ENCODE results near the gene SCLT1. TPM values are rescaled to one million over a fixed set of nuclear protein-coding genes. Genes with fewer than 3 reads are reported as not detected.

The SCLT1 gene
- total RNA-seq, 3 donors from 2014 or later: 11.5 to 23.6 (median 18.7) TPM

DNA sequence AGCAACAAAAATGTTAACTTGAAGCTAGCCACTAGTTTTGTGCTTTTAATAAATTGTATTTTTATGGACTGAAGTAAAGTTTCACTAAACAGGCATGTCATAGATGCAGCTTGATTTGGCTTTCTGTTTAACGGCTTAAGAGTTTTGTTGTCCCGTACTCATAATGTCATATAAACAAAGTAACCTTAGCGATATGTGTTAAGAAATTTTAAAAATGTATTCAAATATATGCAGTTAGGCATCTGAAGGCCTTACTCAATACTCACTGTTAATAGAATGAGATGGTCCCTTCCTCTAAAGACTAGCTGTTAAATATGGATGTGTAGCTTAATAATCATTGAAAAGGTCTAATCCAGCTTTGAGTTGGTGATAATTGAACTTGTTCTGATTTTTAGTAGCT is 1.0 kb upstream of the SCLT1 start:
- peak overlapping the region in 2 of 3 donors; percentile 79 to 98 for H3K4me3 ChIP-seq
- H3K36me3 ChIP-seq: no peaks in the 10 kb centered on the region
- H3K9me3 ChIP-seq: no peaks in the 10 kb centered on the region
- H3K27ac ChIP-seq: peak overlapping the region in 1 of 2 donors; percentile 95
- intact Hi-C loops (cut with DNase I; ENCODE audit: low total_unique reads): no loop called here
- no peaks in the 10 kb centered on the region for H3K27me3 ChIP-seq
- TF ChIP-seq POLR2A (IDR thresholded peaks at IDR 0.05): no peak
- TF ChIP-seq CTCF (IDR thresholded peaks at IDR 0.05): no peak
- TF ChIP-seq POLR2AphosphoS5 (IDR thresholded peaks at IDR 0.05): no peak
- H3K4me1 ChIP-seq: peaks cover 0 to 4% of the 10 kb centered on the region in 2 donors
- no peak for DNase-seq (ENCODE audit: low spot score in 2 of 2)

- Histone ChIP-seq H3K9me3 (no peaks in the 10 kb centered on the region), H3K4me3 (peak overlapping the region; percentile 67 to 98 (median 79)), H3K27ac (peak overlapping the region; percentile 95 to 98), H3K4me1 (peaks cover 0 to 4% of the 10 kb centered on the region in 2 donors), H3K36me3 (no peaks in the 10 kb centered on the region), H3K27me3 (no peaks in the 10 kb centered on the region)
- intact Hi-C loops (cut with DNase I; ENCODE audit: low total_unique reads): no loop called here
- DNase-seq (ENCODE audit: low spot score in 2 of 2): no peak
- TF ChIP-seq POLR2AphosphoS5 (IDR thresholded peaks at IDR 0.05) (no peak), POLR2A (IDR thresholded peaks at IDR 0.05) (no peak), CTCF (IDR thresholded peaks at IDR 0.05) (no peak)
These were observed 628 bp downstream of the SCLT1 start for GRCh38 chr4:129092631-129093190.

- Histone ChIP-seq H3K27me3 (no peaks in the 10 kb centered on the region), H3K4me3 (no peak overlapping the region), H3K9me3 (peaks cover 0 to 11% of the 10 kb centered on the region in 2 donors), H3K4me1 (peaks cover 0 to 4% of the 10 kb centered on the region in 2 donors), H3K36me3 (no peaks in the 10 kb centered on the region), H3K27ac (no peak overlapping the region)
- intact Hi-C loops (cut with DNase I; ENCODE audit: low total_unique reads): no loop called here
- TF ChIP-seq CTCF (IDR thresholded peaks at IDR 0.05) (no peak), POLR2AphosphoS5 (IDR thresholded peaks at IDR 0.05) (no peak), POLR2A (IDR thresholded peaks at IDR 0.05) (no peak)
- no peak for DNase-seq (ENCODE audit: low spot score in 2 of 2)
These were observed 5.8 kb downstream of the SCLT1 start for GRCh38 chr4:129087516-129087915.

GRCh38 chr4:129085472-129085871 is 7.9 kb downstream of the SCLT1 start:
- DNase-seq (ENCODE audit: low spot score in 2 of 2): no peak
- TF ChIP-seq POLR2A (IDR thresholded peaks at IDR 0.05) (no peak), CTCF (IDR thresholded peaks at IDR 0.05) (no peak), POLR2AphosphoS5 (IDR thresholded peaks at IDR 0.05) (no peak)
- intact Hi-C loops (cut with DNase I; ENCODE audit: low total_unique reads): no loop called here
- Histone ChIP-seq H3K36me3 (no peaks in the 10 kb centered on the region), H3K4me3 (no peak overlapping the region), H3K27me3 (no peaks in the 10 kb centered on the region), H3K4me1 (no peaks in the 10 kb centered on the region), H3K9me3 (peaks cover 0 to 11% of the 10 kb centered on the region in 2 donors), H3K27ac (no peak overlapping the region)

DNA sequence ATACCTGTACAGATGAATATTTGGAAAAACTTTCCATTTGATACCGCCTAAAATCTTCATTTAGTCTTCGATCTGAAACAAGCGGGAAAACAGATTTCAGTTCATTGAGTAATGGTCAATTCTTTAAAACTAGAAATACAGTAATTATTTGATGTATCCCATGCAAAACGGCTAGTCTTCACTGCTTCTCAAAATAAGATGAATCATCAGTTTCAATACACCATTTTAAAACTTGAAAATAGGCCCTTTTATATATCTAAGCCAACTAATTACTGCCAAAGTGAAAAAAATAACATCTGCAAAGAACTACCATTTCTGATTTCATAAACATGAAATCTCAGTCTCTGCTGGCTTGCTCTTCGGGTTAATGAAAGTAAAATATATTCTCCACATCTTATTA is 11.0 kb downstream of the SCLT1 start:
- no peaks in the 10 kb centered on the region for H3K36me3 ChIP-seq
- H3K4me1 ChIP-seq: no peaks in the 10 kb centered on the region
- H3K4me3 ChIP-seq: no peak overlapping the region
- intact Hi-C loops (cut with DNase I; ENCODE audit: low total_unique reads): no loop called here
- H3K27ac ChIP-seq: no peak overlapping the region
- no peak for TF ChIP-seq POLR2AphosphoS5 (IDR thresholded peaks at IDR 0.05)
- TF ChIP-seq POLR2A (IDR thresholded peaks at IDR 0.05): no peak
- no peak for TF ChIP-seq CTCF (IDR thresholded peaks at IDR 0.05)
- no peaks in the 10 kb centered on the region for H3K27me3 ChIP-seq
- H3K9me3 ChIP-seq: peaks cover 8 to 14% of the 10 kb centered on the region in 2 donors
- DNase-seq (ENCODE audit: low spot score in 2 of 2): no peak

Measured in breast epithelium (tissue), 4 donors.